RWPE1 (cell line): ENCODE results near the gene OARD1.

ENCODE experiments used
- CTCF ChIA-PET: fragments of 350-600 bp; sonication (Branson Sonifier 250); formaldehyde crosslinking; extraction: SDS; loops from one replicate; lab custom pipeline; 2021; lab: Yijun Ruan, JAX
- POLR2A ChIA-PET: fragments of 400-600 bp; formaldehyde crosslinking; extraction: SDS; loops from one replicate; lab custom pipeline; 2020; ENCODE audit warnings: antibody characterized with exemption; ENCODE audit not compliant: low non-redundant PET; lab: Yijun Ruan, JAX
- DNase-seq: peaks from one replicate; pipeline ENCODE4 v3.0.0; 2012; ENCODE audit warnings: low spot score
- H3K27ac ChIP-seq: fragments of 450-650 bp; 2 replicates; pipeline ENCODE4 v1.5.1; 2017
- TF ChIP-seq, protein P1 (sequence below): fragments of 450-650 bp; conservative IDR thresholded peaks from 2 replicates; pipeline ENCODE4 v1.5.1; 2017; ENCODE audit warnings: low read depth, mild to moderate bottlenecking

Gene OARD1

DNA sequence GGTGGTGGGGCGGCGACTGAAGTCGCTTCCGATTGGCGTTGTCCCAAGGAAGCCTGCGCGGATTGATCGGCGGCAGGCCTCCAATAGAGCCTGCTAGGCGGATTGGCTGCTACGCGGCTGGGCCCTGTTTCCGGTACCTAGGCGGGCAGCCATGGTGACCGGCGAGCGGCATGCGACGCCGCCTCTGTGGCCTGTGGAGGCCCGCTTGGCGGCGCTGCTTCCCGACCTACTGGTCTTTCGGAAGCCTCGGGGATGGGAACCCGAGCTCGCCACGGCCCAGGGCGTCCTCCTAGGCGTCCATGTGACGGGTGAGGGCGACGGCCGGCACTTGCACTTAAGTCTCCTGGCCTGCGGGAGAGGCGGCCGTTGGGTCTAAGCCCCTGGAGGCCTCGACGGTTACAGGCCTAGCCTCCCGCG lies 28.7 kb upstream of the OARD1 start:
- TF ChIP-seq, protein P1, sequence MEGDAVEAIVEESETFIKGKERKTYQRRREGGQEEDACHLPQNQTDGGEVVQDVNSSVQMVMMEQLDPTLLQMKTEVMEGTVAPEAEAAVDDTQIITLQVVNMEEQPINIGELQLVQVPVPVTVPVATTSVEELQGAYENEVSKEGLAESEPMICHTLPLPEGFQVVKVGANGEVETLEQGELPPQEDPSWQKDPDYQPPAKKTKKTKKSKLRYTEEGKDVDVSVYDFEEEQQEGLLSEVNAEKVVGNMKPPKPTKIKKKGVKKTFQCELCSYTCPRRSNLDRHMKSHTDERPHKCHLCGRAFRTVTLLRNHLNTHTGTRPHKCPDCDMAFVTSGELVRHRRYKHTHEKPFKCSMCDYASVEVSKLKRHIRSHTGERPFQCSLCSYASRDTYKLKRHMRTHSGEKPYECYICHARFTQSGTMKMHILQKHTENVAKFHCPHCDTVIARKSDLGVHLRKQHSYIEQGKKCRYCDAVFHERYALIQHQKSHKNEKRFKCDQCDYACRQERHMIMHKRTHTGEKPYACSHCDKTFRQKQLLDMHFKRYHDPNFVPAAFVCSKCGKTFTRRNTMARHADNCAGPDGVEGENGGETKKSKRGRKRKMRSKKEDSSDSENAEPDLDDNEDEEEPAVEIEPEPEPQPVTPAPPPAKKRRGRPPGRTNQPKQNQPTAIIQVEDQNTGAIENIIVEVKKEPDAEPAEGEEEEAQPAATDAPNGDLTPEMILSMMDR, result no peak
- DNase-seq, result no peak
- ChIA-PET CTCF (no interaction called here), POLR2A (no interaction called here)
- no peak overlapping the region for H3K27ac ChIP-seq

DNA sequence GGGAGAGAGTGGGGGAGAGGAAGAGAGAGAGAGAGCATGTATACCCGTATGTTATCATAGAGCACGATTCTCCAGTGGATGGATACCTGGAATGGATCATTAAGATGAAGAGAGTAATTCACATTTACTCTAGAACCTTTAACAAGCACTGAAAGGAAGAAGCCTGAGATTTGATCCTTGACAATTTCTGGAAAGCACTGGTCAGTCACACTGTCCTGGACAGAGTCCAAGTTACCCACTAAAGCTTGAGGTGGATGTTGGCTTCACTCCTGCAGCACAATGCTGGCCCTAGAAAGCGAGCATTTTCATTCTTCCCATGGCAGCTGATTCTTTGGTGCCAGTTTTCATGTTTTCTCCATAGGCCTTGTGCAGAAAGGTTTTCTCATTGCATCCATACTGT lies 26.2 kb upstream of the OARD1 start:
- ChIA-PET CTCF (interaction anchor here (0.7 to 1.1 kb wide), 2 partner anchors 33 to 49 kb away, joined by 3 to 4 read pairs; no protein-coding TSS in a partner anchor), POLR2A (no interaction called here)
- TF ChIP-seq, protein P1, result no peak
- H3K27ac ChIP-seq, result no peak overlapping the region
- no peak for DNase-seq

DNA sequence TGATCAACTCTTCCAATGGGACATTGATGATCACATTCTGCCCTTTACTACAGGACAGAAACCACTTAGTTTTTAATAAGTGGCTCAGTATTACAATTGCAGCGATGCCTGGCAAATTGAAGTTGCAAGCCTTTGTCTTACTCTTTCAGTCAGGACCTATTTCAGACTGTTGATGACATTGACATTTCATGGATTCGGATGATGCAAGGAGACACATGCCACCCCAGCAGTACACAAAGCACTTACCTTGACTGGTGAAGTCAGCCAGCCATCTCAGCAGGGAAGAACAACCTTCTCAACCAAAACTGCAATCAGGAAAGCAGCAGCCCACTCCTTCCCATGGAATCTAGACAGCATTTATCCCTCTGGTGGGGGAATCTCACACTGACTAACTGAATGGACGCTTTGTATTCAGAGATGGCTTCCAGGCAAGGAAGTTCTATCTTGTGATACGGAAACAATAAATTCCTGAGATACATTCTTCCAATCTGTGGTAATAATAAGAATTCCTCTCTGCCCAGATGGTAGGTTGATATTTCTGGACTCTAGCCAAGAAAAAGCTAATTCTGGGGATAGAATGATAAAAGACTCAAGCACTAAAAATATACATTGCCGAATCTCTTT lies 25.4 kb upstream of the OARD1 start:
- TF ChIP-seq, protein P1, result no peak
- ChIA-PET CTCF (no interaction called here), POLR2A (no interaction called here)
- no peak overlapping the region for H3K27ac ChIP-seq
- no peak for DNase-seq

DNA sequence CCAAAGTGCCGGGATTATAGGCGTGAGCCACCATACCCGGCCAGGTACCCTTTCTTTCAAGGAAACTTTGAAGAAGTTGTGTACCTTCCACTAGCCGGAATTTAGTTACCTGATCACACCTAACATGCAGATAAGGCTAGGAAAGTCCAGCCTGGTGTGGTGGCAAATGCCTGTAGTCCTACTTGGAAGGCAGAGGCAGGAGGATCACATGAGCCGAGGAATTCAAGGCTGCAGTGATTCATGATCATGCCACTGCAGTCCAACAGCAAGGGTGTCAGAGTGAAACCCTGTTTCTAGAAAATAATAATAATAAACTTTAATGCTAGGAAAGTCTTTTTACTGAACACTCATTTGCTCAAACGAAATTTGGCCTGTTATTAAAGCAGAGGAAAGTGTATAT lies 21.6 kb upstream of the OARD1 start:
- POLR2A ChIA-PET, result no interaction called here
- H3K27ac ChIP-seq, result no peak overlapping the region
- no peak for DNase-seq
- CTCF ChIA-PET, result interaction anchor here (0.6 to 0.7 kb wide), 3 partner anchors 11 to 146 kb away, joined by 3 to 6 read pairs (median 3); no protein-coding TSS in a partner anchor
- TF ChIP-seq, protein P1, result no peak

DNA sequence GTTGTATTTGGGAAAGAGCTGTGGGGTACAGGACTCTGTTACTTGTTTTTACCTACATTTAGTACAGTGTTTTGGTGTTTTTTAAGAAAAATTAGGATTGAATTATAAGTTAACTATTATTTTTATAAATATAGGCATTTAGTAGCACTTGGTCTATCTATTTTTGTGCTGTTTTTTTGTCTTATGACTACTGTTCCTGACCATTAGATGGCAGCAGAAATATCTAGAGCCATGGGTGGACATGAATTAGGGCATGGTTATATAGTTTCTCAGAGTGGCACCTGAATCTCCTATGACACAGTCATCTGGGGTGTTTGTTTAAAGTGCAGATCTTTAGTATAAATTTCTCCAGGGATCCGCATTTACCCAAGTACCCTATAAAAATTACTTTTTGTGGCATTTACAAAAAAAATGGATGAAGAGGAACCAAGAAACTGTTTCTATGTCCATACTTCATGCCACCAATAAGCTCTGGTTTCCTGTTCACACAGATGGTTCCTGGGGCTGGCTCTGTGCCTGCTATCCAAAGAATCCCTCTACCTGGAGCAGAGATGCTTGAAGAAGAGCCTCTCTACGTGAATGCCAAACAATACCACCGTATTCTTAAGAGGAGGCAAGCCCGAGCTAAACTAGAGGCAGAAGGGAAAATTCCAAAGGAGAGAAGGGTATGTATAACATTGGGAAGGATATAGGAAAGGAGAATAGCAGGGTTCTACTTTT lies 20.4 kb upstream of the OARD1 start:
- POLR2A ChIA-PET, result no interaction called here
- H3K27ac ChIP-seq, result no peak overlapping the region
- no peak for DNase-seq
- TF ChIP-seq, protein P1, result peak; percentile 31
- CTCF ChIA-PET, result interaction anchor here (0.7 to 1.9 kb wide), 3 partner anchors 12 to 90 kb away, joined by 4 to 8 read pairs (median 6); no protein-coding TSS in a partner anchor

DNA sequence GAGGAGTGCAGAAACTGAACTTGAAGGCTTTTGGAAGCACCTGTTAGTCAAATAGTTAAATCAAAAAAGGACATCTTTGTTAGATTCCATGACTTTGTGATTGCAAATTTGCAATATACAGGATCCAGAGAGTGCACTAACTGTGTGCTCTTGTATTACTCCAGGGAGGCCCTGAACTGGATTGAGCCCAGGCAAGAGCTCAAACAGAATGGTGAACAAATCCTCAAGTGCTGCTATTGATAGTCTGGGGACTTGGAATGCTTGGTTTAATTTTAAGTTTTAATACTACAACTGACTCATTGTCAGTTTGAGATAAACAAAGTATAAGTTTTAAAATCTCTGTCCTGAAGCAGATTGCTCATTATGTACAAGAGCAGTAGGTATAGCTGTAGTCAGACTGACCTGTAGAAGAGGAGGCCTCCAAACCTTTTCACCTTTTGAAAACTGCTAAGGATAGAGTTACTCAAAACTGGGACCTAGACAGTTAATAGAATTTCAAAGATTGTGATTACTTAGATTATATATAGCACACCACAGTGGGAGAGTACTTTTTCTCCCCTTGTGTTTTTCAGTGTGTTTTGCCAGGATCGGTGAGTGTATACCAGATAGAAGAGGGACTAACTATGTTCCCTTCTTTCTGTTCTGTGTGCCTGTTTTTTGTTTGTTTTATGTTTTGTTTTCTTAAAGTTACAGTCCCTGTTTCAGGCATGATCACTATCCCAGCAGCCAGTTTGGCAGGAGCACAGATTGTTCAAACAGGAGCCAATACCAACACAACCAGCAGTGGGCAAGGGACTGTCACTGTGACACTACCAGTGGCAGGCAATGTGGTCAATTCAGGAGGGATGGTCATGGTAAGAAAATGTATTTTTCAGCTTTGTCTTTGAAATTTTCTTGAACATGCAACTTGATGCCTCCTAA lies 18.9 kb upstream of the OARD1 start:
- ChIA-PET POLR2A (no interaction called here), CTCF (interaction anchor here (0.6 kb wide), 1 partner anchor 246 kb away, joined by 9 read pairs; no protein-coding TSS in a partner anchor)
- no peak overlapping the region for H3K27ac ChIP-seq
- no peak for DNase-seq
- TF ChIP-seq, protein P1, result no peak
